Naive B cell (primary cell): ENCODE measurements around the gene HM13. TPM values are rescaled to one million over a fixed set of nuclear protein-coding genes. Genes with fewer than 3 reads are reported as not detected.
"Not testable (repeated sequence)": the region's sequence is repeated elsewhere in the genome, so short reads cannot be mapped to it uniquely, and the experiment has no call there.

Experiments used
- ATAC-seq, 2 donors: fragments of 150-1000 bp; cut with Tn5 transposase; 2 replicates each; pipeline ENCODE4 v1.10.0; 2021; ENCODE audit warnings: low read depth in 2 of 2, mild to moderate bottlenecking in 2 of 2, moderate library complexity in 2 of 2
- DNase-seq: peaks from one replicate; pipeline ENCODE4 v3.0.0; 2022
- H3K27ac Mint-ChIP-seq, 6 donors: one replicate each; pipeline ENCODE4 v1.8.0; 2020 to 2022; ENCODE audit warnings: mild to moderate bottlenecking in 6 of 6, mixed read lengths in 6 of 6, moderate library complexity in 5 of 6, inconsistent platforms in 2 of 6
- H3K27me3 Mint-ChIP-seq, 3 donors: one replicate each; pipeline ENCODE4 v1.8.0; 2021 to 2022; ENCODE audit warnings: mixed read lengths in 3 of 3, mild to moderate bottlenecking in 1 of 3
- H3K36me3 Mint-ChIP-seq, 2 donors: one replicate each; pipeline ENCODE4 v1.8.0; 2020 to 2022; ENCODE audit warnings: mixed read lengths in 2 of 2, inconsistent platforms in 1 of 2, mild to moderate bottlenecking in 1 of 2
- H3K4me1 Mint-ChIP-seq, 3 donors: one replicate each; pipeline ENCODE4 v1.8.0; 2020 to 2022; ENCODE audit warnings: mixed read lengths in 3 of 3, inconsistent platforms in 1 of 3, mild to moderate bottlenecking in 1 of 3, moderate library complexity in 1 of 3
- H3K4me3 Mint-ChIP-seq, 8 donors: one replicate each; pipeline ENCODE4 v1.8.0; 2020 to 2022; ENCODE audit warnings: mild to moderate bottlenecking in 8 of 8, mixed read lengths in 8 of 8, moderate library complexity in 8 of 8, inconsistent platforms in 2 of 8
- H3K9me3 Mint-ChIP-seq, 7 donors: one replicate each; pipeline ENCODE4 v1.8.0; 2020 to 2022; ENCODE audit warnings: mixed read lengths in 7 of 7, mild to moderate bottlenecking in 5 of 7, inconsistent platforms in 2 of 7, moderate library complexity in 1 of 7
- polyA plus RNA-seq, 6 donors: library from polyadenylated mRNA; unstranded; fragments of 300-500 nt; fragmentation: Illumina TruSeq; gene quantifications; one replicate each; pipeline ENCODE4 v1.2.3, GENCODE V29; 2021; ENCODE audit warnings: low read depth in 6 of 6

The HM13 gene
- polyA plus RNA-seq, 6 donors from 2014 or later: 71.9 to 118 (median 88.0) TPM

- ATAC-seq: no peak
- DNase-seq: no peak
- H3K4me1 Mint-ChIP-seq: peaks cover 7 to 19% (median 8%) of the 10 kb centered on the region in 3 donors
- no peaks in the 10 kb centered on the region for H3K27me3 Mint-ChIP-seq
- no peaks in the 10 kb centered on the region for H3K9me3 Mint-ChIP-seq
- no peak overlapping the region for H3K27ac Mint-ChIP-seq
- H3K36me3 Mint-ChIP-seq: no peaks in the 10 kb centered on the region
- H3K4me3 Mint-ChIP-seq: no peak overlapping the region
Measured at GRCh38 chr20:31515775-31516107, 1.5 kb downstream of the HM13 start.

GRCh38 chr20:31516166-31516565 lies 1.9 kb downstream of the HM13 start:
- DNase-seq: no peak
- Mint-ChIP-seq H3K36me3 (no peaks in the 10 kb centered on the region), H3K27me3 (no peaks in the 10 kb centered on the region), H3K4me1 (peaks cover 8 to 22% (median 8%) of the 10 kb centered on the region in 3 donors), H3K27ac (no peak overlapping the region), H3K4me3 (no peak overlapping the region), H3K9me3 (no peaks in the 10 kb centered on the region)
- no peak for ATAC-seq

- no peak overlapping the region for H3K4me3 Mint-ChIP-seq
- ATAC-seq (no peak), DNase-seq (no peak)
- peaks cover 8 to 24% (median 8%) of the 10 kb centered on the region in 3 donors for H3K4me1 Mint-ChIP-seq
- H3K36me3 Mint-ChIP-seq: no peaks in the 10 kb centered on the region
- no peaks in the 10 kb centered on the region for H3K9me3 Mint-ChIP-seq
- no peaks in the 10 kb centered on the region for H3K27me3 Mint-ChIP-seq
- H3K27ac Mint-ChIP-seq: no peak overlapping the region
Measured at GRCh38 chr20:31516651-31517050, 2.4 kb downstream of the HM13 start.

- DNase-seq: no peak
- Mint-ChIP-seq H3K27ac (no peak overlapping the region), H3K27me3 (no peaks in the 10 kb centered on the region), H3K36me3 (no peaks in the 10 kb centered on the region), H3K4me1 (peaks cover 8 to 28% (median 8%) of the 10 kb centered on the region in 3 donors), H3K4me3 (no peak overlapping the region), H3K9me3 (no peaks in the 10 kb centered on the region)
- ATAC-seq: no peak
Measured at GRCh38 chr20:31517373-31517772, 3.1 kb downstream of the HM13 start.

- not testable (repeated sequence) for H3K9me3 Mint-ChIP-seq, DNase-seq, ATAC-seq, H3K36me3 Mint-ChIP-seq, H3K4me3 Mint-ChIP-seq, H3K27me3 Mint-ChIP-seq
- peak overlapping the region in 1 of 6 donors; percentile 19 for H3K27ac Mint-ChIP-seq
- H3K4me1 Mint-ChIP-seq: peaks cover 13 to 36% (median 14%) of the 10 kb centered on the region in 3 donors
Measured at GRCh38 chr20:31521267-31521666, 7.0 kb downstream of the HM13 start.

- Mint-ChIP-seq H3K36me3 (peaks cover 7 to 10% of the 10 kb centered on the region in 2 donors), H3K9me3 (no peaks in the 10 kb centered on the region), H3K27me3 (no peaks in the 10 kb centered on the region), H3K27ac (peak overlapping the region in 1 of 6 donors; percentile 65), H3K4me3 (peak overlapping the region in 1 of 8 donors; percentile 16), H3K4me1 (peaks cover 13 to 36% (median 14%) of the 10 kb centered on the region in 3 donors)
- ATAC-seq: no peak
- no peak for DNase-seq
Measured at GRCh38 chr20:31522731-31523130, 8.5 kb downstream of the HM13 start.

- Mint-ChIP-seq H3K9me3 (no peaks in the 10 kb centered on the region), H3K27me3 (no peaks in the 10 kb centered on the region), H3K4me3 (peak overlapping the region in 1 of 8 donors; percentile 35), H3K27ac (peak overlapping the region in 2 of 6 donors; percentile 41 to 42), H3K4me1 (peaks cover 13 to 36% (median 14%) of the 10 kb centered on the region in 3 donors), H3K36me3 (peaks cover 7 to 10% of the 10 kb centered on the region in 2 donors)
- DNase-seq: no peak
- ATAC-seq: no peak
Measured at GRCh38 chr20:31523361-31524283, 9.4 kb downstream of the HM13 start.

GRCh38 chr20:31527266-31527665 lies 13.0 kb downstream of the HM13 start:
- no peaks in the 10 kb centered on the region for H3K27me3 Mint-ChIP-seq
- H3K9me3 Mint-ChIP-seq: no peaks in the 10 kb centered on the region
- no peak overlapping the region for H3K4me3 Mint-ChIP-seq
- no peak for DNase-seq
- peaks cover 6 to 12% (median 6%) of the 10 kb centered on the region in 3 donors for H3K4me1 Mint-ChIP-seq
- H3K27ac Mint-ChIP-seq: peak overlapping the region in 1 of 6 donors; percentile 58
- peaks cover 10% of the 10 kb centered on the region in 2 donors for H3K36me3 Mint-ChIP-seq
- no peak for ATAC-seq

GRCh38 chr20:31535298-31535697 lies 21.1 kb downstream of the HM13 start:
- peaks cover 29 to 35% of the 10 kb centered on the region in 2 donors for H3K36me3 Mint-ChIP-seq
- no peak overlapping the region for H3K27ac Mint-ChIP-seq
- DNase-seq (no peak), ATAC-seq (no peak)
- H3K9me3 Mint-ChIP-seq: no peaks in the 10 kb centered on the region
- peaks cover 6 to 14% (median 9%) of the 10 kb centered on the region in 3 donors for H3K4me1 Mint-ChIP-seq
- no peaks in the 10 kb centered on the region for H3K27me3 Mint-ChIP-seq
- H3K4me3 Mint-ChIP-seq: no peak overlapping the region

- no peak overlapping the region for H3K4me3 Mint-ChIP-seq
- H3K27me3 Mint-ChIP-seq: no peaks in the 10 kb centered on the region
- H3K4me1 Mint-ChIP-seq: peaks cover 6 to 14% (median 9%) of the 10 kb centered on the region in 3 donors
- H3K27ac Mint-ChIP-seq: peak overlapping the region in 1 of 6 donors; percentile 23
- ATAC-seq (no peak), DNase-seq (no peak)
- H3K36me3 Mint-ChIP-seq: peaks cover 29 to 35% of the 10 kb centered on the region in 2 donors
- H3K9me3 Mint-ChIP-seq: no peaks in the 10 kb centered on the region
Measured at GRCh38 chr20:31536575-31536974, 22.3 kb downstream of the HM13 start.

- H3K4me1 Mint-ChIP-seq: peaks cover 6 to 13% (median 9%) of the 10 kb centered on the region in 3 donors
- no peaks in the 10 kb centered on the region for H3K27me3 Mint-ChIP-seq
- H3K9me3 Mint-ChIP-seq: no peaks in the 10 kb centered on the region
- H3K27ac Mint-ChIP-seq: peak overlapping the region in 2 of 6 donors; percentile 8 to 20
- H3K36me3 Mint-ChIP-seq: peaks cover 28 to 32% of the 10 kb centered on the region in 2 donors
- no peak overlapping the region for H3K4me3 Mint-ChIP-seq
- no peak for DNase-seq
- no peak for ATAC-seq
Measured at GRCh38 chr20:31537116-31537871, 23.1 kb downstream of the HM13 start.

- Mint-ChIP-seq H3K9me3 (no peaks in the 10 kb centered on the region), H3K27ac (peak overlapping the region in 1 of 6 donors; percentile 7), H3K4me3 (no peak overlapping the region), H3K36me3 (peaks cover 22 to 27% of the 10 kb centered on the region in 2 donors), H3K27me3 (no peaks in the 10 kb centered on the region), H3K4me1 (peaks cover 6 to 9% (median 9%) of the 10 kb centered on the region in 3 donors)
- ATAC-seq (no peak), DNase-seq (no peak)
Measured at GRCh38 chr20:31537890-31538289, 23.6 kb downstream of the HM13 start.

GRCh38 chr20:31538326-31538725 lies 24.1 kb downstream of the HM13 start:
- ATAC-seq (no peak), DNase-seq (no peak)
- peaks cover 6 to 9% (median 9%) of the 10 kb centered on the region in 3 donors for H3K4me1 Mint-ChIP-seq
- no peaks in the 10 kb centered on the region for H3K9me3 Mint-ChIP-seq
- H3K36me3 Mint-ChIP-seq: peaks cover 22 to 27% of the 10 kb centered on the region in 2 donors
- peak overlapping the region in 1 of 6 donors; percentile 7 for H3K27ac Mint-ChIP-seq
- H3K4me3 Mint-ChIP-seq: no peak overlapping the region
- H3K27me3 Mint-ChIP-seq: no peaks in the 10 kb centered on the region
